COLO668 (cell line): ENCODE measurements around the gene GRIK5.
"Not testable (repeated sequence)": the region's sequence is repeated elsewhere in the genome, so short reads cannot be mapped to it uniquely, and the experiment has no call there.

Source experiments
- DNase-seq: peaks from one replicate; lab custom pipeline; 2025; ENCODE audit not compliant: unreplicated experiment; lab: John Stamatoyannopoulos, UW

The GRIK5 gene

DNA sequence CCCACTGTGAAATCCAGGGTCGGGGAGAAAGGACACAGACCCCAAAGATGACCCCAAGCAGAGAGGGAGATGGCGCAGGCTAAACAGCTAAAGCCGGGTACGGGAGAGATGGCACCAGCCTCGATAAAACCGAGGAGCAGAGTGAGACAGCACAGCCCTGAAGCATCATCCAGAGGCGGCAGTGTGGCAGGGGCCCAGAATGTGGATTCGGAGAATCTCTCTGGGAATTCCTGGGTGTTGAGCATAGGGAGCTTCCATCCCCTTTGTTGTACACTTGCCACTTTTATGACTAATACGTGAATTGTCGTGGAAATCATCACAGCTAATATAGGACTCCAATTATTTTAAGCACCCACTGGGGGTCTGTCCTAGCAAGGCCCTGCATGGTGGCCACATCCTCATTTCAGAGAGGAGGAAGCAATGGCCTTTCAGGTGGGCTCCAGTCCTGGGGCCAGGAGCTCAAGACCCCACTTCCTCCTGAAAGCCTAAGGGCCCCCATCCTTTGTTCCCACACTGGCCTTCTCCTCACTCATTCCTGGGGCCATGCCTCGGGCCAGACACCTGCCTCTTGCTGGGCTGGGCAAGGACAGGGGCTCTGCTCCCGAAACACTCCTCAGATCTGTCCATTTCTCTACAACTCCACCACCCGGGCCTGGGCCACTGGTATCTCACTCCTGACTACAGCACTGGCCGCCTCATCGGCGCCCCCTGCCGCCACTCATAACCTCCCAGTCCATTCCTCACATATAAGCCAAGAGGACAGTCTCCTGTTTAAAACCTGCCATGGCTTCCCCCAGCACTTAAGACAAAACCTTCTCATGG is 46.7 kb downstream of the GRIK5 start:
- DNase-seq: peak; percentile 55

DNA sequence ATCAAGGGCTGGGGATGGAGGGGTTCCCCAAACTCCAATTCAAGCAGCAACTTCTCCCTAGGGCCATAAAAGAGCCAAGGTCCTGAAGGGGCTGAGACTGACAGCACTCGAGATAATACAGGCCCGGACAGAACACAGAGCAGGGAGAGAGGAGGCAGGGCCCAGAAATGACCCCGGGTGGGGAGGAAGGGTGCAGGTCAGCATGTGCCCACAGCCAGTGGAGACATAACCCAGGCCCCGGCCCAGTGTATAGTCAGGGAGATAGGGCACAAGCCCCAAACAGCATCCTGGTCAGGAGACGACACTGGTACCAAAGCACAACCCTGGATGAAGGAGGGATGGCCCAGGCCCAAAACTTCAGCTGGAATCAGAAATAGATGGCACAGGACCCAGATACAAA is 47.4 kb downstream of the GRIK5 start:
- no peak for DNase-seq

GRCh38 chr19:42021185-42021584 is 48.8 kb downstream of the GRIK5 start:
- DNase-seq: no peak

GRCh38 chr19:42018503-42019193 is 51.4 kb downstream of the GRIK5 start:
- no peak for DNase-seq

GRCh38 chr19:42017040-42017439 is 53.0 kb downstream of the GRIK5 start:
- DNase-seq: no peak

- not testable (repeated sequence) for DNase-seq
Observed at GRCh38 chr19:42012747-42013146, 57.3 kb downstream of the GRIK5 start.

- DNase-seq: no peak
Observed at GRCh38 chr19:42010245-42011126, 59.5 kb downstream of the GRIK5 start.

DNA sequence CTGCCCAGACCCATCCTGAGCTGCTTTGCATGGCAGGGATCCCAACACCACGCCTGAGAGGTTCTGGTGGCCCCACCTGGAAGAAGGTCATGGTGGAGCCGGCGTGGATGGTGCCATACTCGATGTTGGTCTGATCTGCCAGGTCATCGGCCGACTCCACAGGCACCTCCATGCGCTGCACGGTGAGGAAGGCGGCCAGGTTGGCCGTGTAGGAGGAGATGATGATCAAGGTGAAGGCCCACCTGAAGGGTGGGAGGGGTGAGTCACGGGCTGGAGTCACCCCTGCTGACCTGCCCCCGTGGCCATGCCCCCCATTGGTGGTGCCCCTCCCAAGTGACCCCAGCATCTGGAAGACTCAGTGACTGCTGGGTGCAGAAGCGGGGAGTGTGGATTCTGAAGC is 63.4 kb downstream of the GRIK5 start:
- DNase-seq: no peak

- DNase-seq: no peak
Observed at GRCh38 chr19:42005504-42005903, 64.5 kb downstream of the GRIK5 start.

DNA sequence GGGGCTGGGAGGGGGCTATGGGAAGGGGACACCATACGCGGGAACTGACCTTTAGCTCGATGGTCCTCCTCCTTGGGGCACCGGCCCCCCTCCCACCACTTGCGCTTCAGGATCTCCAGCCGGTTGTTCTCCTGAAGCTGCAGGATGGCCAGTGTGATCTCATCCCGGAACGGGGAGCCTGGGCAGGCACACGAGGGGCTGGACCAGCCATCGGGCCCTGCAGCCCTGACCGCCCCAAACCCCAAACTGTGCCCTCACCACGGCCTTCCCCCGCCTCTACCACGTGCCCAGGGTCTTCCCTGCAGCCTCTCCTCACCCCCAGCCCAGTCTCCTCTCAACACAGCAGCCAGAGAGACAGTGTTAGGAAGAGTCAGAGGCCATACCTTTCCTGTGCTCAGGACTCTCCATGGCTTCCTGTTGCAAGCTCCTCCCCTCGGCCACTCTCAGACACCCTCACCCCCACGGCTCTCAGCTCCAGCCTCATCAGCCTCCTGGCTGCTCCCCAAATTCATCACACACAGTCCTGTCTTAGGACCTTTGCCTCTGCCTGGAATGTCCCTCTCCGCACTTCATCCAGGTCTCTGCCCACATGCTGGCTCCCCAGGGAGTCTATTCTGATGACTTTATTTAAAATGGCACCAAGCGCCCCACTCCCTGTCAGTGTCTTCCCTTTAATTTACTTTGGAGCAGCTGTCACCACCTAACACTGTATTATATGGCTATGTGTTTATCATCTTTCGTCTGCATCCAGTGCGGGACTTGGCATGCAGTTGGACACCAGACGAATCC is 66.3 kb downstream of the GRIK5 start:
- no peak for DNase-seq

DNA sequence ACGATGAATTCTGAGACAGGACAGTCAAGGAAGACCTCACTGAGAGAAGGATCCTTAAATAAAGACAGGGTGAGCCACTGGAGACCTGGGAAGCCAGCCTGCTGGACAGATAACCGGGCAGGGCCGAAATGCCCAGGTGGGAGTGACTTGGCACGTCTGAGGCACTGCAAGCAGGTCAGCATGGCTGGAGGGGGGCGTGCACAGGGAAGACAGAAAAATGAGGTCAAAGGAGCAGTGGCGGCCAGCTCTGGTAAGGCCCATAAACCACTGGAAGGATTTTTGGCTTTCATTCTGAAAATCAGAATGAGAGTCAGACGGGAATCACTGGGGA is 70.2 kb downstream of the GRIK5 start:
- no peak for DNase-seq

GRCh38 chr19:41999071-41999877 is 70.7 kb downstream of the GRIK5 start:
- DNase-seq: peak; percentile 41

DNA sequence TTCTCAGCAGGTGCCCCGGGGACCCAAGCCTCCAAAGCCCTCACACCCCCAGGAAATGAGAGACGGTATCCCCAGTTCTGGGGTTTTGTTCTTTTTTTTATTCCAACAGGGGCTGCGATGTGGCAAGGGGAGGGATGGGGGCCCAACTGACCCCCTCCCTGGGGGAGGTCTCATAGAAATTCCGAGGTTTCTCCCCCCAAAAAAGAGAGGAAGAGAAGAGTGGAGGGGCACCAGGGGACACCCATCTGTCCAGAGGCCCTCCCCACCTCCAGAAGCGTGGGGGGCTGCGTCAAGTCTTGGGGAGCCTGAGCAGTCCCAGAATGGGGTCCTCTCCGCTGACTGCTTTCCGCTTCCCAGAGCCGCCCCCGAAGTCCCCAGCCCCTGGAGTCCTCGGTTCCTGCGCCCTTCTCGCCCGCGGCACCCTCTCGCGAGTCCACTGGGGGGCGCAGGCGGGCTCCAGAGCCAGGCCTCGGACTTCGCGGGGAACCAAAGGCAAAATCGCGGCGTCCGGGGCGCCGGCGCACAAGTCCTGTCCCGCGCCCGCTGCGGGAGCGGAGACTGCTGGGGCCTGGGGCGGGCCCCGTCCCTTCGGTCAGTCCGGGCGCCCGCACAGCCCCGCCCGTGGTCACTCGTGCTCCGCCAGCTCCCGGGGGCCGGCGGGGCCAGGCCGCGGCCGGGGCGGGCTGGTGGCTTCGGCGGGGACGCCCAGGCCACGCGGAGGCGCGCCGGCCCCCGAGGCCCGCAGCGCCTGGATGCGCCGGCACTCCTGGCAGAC is 71.6 kb downstream of the GRIK5 start:
- DNase-seq: peak; percentile 76

DNA sequence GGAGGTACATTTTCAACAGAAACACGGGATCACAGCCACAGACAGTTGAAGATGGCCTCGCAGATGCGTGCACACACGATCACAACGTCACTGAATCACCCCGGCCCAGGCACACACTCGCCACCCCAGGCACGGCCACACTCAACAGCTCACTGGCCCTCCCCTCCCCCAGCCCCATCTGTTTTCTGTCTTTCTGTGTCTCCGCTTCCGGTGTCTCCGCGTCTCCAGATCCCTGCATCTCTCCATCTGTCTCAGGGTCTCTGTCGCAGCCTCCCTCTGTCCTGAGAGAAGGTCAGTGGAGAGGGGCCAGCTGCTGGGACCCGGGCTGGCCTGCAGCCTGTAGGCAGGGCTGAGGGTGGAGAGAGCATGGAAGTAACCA is 72.2 kb downstream of the GRIK5 start:
- peak; percentile 40 for DNase-seq

DNA sequence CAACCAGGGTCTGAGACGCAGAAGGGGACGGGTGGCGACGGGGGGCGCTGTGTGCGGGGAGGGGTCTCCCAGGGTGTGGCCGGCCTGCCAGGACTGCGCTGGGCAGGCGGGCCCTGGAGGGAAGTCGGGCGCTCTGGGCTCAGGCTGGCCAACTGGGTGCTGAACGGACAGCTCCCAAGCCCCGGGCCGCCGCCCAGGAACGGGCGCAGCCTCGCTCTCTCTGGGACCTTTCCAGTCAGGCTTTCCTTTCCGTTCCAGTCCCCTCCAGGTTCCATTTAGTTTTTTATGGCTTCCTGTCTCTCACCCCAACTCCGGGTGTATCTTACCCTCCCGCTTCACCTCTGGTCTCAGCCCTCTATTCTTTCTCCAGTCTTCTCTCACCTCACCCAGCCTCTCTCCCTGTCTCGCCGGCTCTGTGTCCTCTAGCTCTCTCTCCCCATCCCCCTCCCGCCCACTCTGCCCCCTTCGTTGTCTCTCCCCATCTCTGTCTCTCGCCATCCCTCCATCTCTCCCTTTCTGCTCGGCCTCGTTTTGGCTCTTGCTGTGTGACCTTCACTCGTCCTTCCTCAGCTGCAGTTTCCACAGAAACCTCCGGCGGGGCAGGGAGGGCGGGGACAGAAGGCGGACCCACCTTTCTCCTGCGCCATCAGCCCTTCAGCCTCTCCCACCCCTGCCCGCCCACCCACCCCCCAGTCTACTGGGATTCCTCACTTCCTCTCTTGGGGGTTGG is 72.7 kb downstream of the GRIK5 start:
- no peak for DNase-seq

GRCh38 chr19:41995959-41996797 is 73.8 kb downstream of the GRIK5 start:
- peak; percentile 3 for DNase-seq

GRCh38 chr19:41994994-41995958 is 74.7 kb downstream of the GRIK5 start:
- DNase-seq: no peak
